Right lobe of liver (tissue), 4 donors: Measurements from ENCODE around the gene ZBTB47.

Experiments used
- CTCF ChIP-seq, 4 donors: fragments of 200-600 bp in 3 of 4; fragments of 450-650 bp in 1 of 4; IDR thresholded peaks; one replicate each; pipeline versions ENCODE4 v1.5.1 to v1.8.0; 2016 to 2022; ENCODE audit warnings: antibody characterized with exemption in 4 of 4, mild to moderate bottlenecking in 2 of 4
- POLR2A ChIP-seq: fragments of 450-650 bp; IDR thresholded peaks from one replicate; pipeline ENCODE4 v1.6.1; 2017; ENCODE audit warnings: antibody characterized with exemption, mild to moderate bottlenecking
- donor health status: DM: no; HTN: no; CAD: no.
- donor health status: DM: no; HTN: no; CAD: no.
- donor health status: DM: no; HTN: yes; CAD: no.

GRCh38 chr3:42666022-42666421, 12.5 kb downstream of the ZBTB47 start:
- TF ChIP-seq CTCF (IDR thresholded peaks at IDR 0.05): no peak
- no peak for TF ChIP-seq POLR2A
